ENCODE data around the gene MACROD2.
"Not testable (repeated sequence)": the region's sequence is repeated elsewhere in the genome, so short reads cannot be mapped to it uniquely, and the experiment has no call there.

Gene MACROD2

DNA sequence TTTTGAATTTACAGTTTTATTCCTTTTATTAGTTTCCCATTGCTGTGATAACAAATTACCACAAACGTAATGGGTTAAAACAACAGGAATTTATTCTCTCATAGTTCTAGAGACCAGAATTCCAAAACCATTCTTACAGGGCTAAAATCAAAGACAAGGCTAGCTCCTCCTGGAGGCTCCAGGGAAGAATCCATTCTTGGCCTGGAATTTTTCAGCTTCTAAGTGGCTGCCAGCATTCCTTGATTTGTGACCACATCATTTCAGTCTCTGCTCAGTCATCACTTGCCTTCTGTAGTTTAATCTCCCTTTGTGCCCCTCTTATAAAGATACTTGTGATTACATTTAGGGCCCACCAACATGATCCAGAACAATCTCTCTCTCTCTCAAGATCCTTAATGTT lies 4.0 kb upstream of the MACROD2 start:
- no peak for DNase-seq (ENCODE audit: low read depth)
- no peak for TF ChIP-seq CTCF (conservative IDR thresholded peaks at IDR 0.05; ENCODE audit: control insufficient read depth, insufficient read depth, low read depth, low read length)
- no peak overlapping the region for H3K4me3 ChIP-seq (ENCODE audit: control insufficient read depth, low read depth, low read length)

- not testable (repeated sequence) for H3K4me3 ChIP-seq (ENCODE audit: control insufficient read depth, low read depth, low read length); DNase-seq (ENCODE audit: low read depth)
Observed at GRCh38 chr20:13991955-13992354, 3.4 kb upstream of the MACROD2 start.

GRCh38 chr20:13995841-13996240 lies 525 bp downstream of the MACROD2 start:
- TF ChIP-seq CTCF (conservative IDR thresholded peaks at IDR 0.05; ENCODE audit: control insufficient read depth, insufficient read depth, low read depth, low read length), result no peak
- H3K4me3 ChIP-seq (ENCODE audit: control insufficient read depth, low read depth, low read length), result peak overlapping the region; percentile 57
- DNase-seq (ENCODE audit: low read depth), result no peak

DNA sequence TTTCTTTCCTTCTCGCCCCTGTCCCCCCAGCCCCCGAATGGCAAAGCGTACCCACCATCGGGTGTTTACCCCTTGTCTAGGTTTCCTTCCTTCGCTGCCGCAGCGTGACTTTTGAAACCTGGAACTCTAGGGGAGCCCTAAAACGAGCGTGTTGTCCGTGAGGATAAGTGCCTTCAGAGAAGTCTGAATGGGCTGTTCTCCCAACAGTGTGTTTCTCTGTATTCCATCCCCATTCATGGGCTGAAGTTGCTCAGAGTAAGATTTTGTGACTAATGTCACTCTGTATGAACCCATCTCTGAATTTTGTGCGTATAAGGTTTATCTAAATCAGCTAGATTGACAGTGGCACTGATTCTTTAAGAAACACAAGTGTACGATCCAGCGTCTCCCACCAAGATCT lies 949 bp downstream of the MACROD2 start:
- DNase-seq (ENCODE audit: low read depth), result no peak
- no peak for TF ChIP-seq CTCF (conservative IDR thresholded peaks at IDR 0.05; ENCODE audit: control insufficient read depth, insufficient read depth, low read depth, low read length)

GRCh38 chr20:14000917-14001316 lies 5.6 kb downstream of the MACROD2 start:
- no peak for TF ChIP-seq CTCF (conservative IDR thresholded peaks at IDR 0.05; ENCODE audit: control insufficient read depth, insufficient read depth, low read depth, low read length)
- DNase-seq (ENCODE audit: low read depth), result no peak
- H3K4me3 ChIP-seq (ENCODE audit: control insufficient read depth, low read depth, low read length), result no peak overlapping the region

More for the DNA sequence above, 949 bp downstream of the MACROD2 start:
- peak overlapping the region; percentile 57 for H3K4me3 ChIP-seq (ENCODE audit: control insufficient read depth, low read depth, low read length)

- no peak overlapping the region for H3K4me3 ChIP-seq (ENCODE audit: control insufficient read depth, low read depth, low read length)
- no peak for DNase-seq (ENCODE audit: low read depth)
- no peak for TF ChIP-seq CTCF (conservative IDR thresholded peaks at IDR 0.05; ENCODE audit: control insufficient read depth, insufficient read depth, low read depth, low read length)
Observed at GRCh38 chr20:14005996-14006395, 10.7 kb downstream of the MACROD2 start.

GRCh38 chr20:14009208-14009607 lies 13.9 kb downstream of the MACROD2 start:
- no peak for TF ChIP-seq CTCF (conservative IDR thresholded peaks at IDR 0.05; ENCODE audit: control insufficient read depth, insufficient read depth, low read depth, low read length)
- no peak overlapping the region for H3K4me3 ChIP-seq (ENCODE audit: control insufficient read depth, low read depth, low read length)
- peak; percentile 36 for DNase-seq (ENCODE audit: low read depth)
